ENCODE measurements around the gene TSC2.
"Not testable (repeated sequence)": the region's sequence is repeated elsewhere in the genome, so short reads cannot be mapped to it uniquely, and the experiment has no call there.

TSC2 gene

DNA sequence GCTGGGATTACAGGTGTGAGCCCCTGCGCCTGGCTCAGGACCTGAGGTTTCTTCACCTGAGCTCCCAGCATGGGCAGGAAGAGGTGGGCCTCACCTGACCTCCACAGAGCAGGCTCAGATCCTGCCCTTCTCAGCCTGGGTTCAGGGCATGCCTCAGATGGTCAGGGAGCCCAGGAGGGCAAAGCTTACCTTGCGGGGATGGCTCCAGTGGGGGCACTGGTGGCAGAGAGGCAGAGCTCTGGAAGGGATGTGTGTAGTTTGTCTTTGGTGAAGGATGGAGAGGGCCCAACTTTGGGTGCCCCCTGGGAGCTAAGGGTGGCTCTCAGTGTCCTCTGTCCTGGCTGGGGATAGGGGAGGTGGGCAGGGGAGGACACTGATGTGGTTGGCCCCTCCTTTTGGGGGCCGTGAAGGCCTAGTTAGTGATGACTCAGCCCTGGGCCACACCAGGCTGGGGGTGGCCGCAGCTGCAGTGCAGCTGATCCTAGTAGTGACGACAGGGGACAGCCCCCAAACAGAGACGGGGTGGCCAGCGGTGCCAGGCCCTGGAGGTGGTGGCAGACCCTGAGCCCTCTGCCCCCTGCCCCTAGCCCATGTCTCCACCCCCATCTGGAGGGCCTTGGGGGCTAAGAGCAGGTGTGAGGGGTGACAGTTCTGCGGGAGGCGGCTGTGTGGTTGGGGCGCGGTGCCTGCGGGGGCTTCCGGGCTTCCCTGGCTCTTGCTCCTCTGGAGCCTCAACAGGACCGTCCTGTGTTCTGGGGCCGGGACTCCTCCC, 15.3 kb upstream of the TSC2 start:
- no peak for DNase-seq

DNA sequence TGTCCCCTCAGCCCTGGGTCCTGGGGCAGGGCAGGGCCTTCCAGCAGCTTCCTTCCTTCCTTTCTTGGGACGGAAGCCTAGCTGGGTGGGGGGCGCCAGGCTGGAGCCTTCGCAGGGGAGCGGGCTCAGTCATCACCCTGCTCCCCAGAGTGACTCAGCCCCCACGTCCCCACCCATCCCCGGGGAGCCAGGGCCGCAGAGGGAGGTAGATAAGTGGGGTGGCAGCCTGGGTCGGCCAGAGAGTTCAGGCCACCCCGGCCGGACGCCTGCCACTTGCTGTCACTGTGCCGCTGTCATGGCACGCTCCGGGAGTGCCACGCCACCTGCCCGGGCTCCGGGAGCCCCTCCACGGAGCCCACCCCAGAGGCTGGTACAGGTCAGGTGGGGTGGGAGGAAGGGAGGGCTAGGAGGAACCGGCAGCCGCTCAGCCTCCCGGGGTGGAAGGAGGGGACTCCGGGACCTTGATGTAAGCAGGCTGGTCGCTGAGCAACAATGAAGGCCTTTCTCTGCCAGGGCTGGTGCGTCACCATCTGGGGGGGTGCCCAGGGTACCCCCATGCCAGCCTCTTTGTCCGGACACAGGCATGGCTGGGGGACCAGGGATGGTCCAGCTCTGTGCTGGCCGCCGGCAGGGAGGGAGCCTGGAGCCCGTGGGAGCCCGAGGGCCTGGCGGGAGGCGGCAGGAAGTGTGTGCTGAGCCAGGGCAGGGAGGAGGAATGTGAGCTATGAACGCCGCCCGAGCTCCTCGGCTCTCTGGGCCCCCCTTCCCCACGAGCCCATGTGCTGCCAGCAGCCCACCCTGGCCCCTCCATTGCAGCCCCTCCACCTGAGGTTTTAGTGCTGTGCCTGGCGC, 14.5 kb upstream of the TSC2 start:
- no peak for DNase-seq

DNA sequence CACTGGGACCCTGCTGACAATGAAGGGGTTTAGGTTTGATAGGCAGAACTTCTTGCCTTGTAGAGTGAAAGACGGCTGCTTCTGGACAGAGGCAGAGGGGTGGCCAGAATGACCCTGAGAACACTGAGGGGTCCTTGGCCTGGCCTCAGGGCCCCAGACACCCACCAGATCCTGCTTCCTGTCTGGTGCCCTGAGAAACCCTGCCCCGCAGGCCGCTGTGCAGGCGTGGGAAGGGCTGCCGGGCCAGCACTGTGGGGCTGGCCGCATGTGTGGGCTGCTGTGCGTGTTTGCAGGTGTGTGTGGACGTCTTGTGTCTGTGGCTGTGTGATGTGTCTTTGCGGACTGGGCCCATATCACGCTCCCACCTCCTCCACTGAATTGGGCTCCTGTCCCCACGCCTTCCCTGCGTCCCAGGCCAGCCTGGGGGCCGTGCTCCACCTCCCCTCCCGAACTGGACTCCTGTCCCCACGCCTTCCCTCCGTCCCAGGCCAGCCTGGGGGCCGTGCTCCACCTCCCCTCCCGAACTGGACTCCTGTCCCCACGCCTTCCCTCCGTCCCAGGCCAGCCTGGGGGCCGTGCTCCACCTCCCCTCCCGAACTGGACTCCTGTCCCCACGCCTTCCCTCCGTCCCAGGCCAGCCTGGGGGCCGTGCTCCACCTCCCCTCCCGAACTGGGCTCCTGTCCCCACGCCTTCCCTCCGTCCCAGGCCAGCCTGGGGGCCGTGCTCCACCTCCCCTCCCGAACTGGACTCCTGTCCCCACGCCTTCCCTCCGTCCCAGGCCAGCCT, 13.7 kb upstream of the TSC2 start:
- not testable (repeated sequence) for DNase-seq

DNA sequence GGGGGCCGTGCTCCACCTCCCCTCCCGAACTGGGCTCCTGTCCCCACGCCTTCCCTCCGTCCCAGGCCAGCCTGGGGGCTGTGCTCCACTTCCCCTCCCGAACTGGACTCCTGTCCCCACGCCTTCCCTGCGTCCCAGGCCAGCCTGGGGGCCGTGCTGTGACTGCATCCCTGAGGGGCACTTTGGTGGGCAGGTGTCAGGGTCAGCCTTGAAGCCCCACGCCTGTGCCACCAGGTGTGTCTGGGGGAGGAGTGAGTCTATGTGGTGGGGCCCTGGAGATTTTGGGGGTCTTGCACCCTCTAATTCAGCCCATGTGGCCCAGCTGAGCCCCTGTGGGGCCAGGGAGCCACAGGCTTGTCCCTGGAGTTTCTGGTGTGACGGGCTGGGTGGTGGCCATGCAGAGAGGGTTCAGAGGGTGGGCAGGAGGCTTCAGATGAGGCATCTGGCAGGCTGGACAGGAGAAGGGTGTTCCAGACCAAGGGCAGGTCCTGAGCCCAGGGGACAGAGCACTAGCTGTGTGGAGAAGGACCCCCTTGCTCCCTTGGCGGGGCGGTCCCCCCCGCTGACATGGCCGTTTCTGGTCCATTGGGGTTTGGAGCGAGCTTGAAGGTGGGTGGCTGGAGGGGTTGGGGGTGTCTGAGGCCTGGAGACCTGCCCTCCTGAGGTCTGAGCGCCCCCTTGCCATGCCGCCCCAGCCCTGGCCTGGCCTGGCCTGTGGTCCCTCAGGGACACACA, 12.9 kb upstream of the TSC2 start:
- no peak for DNase-seq

DNA sequence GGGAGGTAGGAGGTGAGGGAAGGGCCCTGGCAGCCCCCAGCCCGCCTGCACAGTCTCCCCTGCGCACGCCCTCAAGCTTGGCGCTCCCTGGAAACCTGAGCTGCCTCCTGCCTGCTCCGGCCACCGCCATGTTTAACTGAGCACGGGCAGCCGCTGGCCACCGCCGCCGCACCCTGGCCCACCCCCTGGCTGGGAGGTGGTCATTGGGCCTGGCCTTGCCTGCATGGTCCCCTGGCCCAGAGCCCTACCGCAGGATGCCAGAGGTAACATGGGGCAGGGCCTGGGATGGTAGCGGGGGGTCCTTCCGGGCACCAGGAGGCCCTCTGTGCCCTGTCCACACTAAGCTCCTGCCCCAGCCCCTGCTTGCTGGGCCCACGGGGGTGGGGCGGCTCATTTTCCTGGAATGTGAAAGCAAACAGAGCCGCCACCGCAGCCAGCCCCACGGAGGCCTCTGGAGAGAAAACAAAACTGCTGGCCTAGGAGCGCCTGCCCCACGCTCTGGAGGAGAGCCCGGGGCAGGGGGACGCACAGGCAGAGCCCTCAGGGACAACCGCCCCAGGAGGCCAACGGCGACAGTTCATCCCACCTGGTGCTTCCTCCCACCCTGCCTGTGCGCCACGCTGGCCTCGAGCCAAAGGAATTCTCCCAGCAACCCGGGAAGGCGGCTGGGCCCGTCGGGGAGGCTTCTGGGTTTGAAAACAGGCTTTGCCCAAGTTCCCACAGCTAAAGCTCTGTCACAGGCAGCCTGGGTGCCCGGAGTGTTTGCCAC, 12.2 kb upstream of the TSC2 start:
- DNase-seq, result no peak

DNA sequence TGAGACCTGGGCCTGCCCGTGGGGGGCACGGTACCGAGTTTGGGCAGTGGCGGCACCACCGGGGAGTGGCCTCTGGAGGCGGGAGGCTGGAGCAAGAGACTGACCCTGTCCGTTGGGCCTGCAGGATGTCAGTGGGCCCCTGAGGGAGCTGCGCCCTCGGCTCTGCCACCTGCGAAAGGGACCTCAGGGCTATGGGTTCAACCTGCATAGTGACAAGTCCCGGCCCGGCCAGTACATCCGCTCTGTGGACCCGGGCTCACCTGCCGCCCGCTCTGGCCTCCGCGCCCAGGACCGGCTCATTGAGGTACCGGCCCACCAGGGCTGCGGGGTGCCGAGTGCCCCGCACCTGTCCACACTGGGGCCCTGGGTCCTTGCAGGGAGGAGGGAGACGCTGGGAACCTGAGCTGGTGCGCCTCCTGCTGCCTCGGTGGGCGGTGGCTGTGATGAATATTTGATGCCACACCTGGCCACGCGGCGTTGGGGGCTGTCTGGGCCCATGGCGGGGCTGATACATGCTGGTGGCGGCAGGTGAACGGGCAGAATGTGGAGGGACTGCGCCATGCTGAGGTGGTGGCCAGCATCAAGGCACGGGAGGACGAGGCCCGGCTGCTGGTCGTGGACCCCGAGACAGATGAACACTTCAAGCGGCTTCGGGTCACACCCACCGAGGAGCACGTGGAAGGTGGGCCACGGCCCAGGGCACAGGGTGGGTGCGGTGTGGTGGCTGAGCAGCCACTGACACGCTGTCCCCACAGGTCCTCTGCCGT, 11.4 kb upstream of the TSC2 start:
- DNase-seq, result no peak

DNA sequence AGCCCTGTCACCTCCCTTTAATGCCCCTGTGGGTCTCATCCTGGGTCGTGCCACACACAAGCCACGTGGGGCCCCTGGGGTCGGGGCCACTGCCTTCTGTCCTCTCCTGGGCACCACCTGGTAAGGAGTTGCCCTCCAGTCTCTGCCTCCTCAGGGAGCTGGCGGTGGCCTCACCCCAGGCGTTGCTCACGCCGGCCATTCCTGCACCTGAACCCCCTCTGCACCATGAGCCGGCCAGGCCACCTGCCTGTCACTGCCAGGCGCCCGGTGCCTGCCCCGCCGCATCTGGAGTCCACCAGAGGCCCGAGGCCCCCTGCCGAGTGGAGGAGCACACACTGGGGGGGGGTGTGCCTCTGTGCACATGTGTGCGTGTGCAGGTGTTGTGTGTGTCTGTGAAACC, 10.7 kb upstream of the TSC2 start:
- no peak for DNase-seq

DNA sequence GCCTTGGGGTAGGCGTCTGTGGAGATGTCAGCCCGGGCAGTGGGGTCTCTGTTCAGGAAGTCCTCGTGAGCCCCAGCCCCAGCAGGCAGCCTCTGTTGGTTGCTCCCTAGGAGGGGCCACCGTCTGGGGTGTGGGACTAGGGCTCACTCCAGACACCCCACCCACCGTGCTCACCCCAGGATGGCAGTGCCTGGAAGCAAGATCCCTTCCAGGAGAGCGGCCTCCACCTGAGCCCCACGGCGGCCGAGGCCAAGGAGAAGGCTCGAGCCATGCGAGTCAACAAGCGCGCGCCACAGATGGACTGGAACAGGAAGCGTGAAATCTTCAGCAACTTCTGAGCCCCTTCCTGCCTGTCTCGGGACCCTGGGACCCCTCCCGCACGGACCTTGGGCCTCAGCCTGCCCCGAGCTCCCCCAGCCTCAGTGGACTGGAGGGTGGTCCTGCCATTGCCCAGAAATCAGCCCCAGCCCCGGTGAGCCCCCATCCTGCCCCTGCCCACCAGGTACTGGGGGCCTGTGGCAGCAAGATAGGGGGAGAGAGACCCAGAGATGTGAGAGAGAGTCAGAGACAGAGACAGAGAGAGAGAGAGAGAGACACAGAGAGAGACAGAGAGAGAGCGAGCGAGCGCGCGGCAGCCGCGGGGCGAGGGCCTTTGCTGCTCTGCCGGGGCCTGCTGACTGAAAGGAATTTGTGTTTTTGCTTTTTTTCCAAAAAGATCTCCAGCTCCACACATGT, 10.0 kb upstream of the TSC2 start:
- no peak for DNase-seq

DNA sequence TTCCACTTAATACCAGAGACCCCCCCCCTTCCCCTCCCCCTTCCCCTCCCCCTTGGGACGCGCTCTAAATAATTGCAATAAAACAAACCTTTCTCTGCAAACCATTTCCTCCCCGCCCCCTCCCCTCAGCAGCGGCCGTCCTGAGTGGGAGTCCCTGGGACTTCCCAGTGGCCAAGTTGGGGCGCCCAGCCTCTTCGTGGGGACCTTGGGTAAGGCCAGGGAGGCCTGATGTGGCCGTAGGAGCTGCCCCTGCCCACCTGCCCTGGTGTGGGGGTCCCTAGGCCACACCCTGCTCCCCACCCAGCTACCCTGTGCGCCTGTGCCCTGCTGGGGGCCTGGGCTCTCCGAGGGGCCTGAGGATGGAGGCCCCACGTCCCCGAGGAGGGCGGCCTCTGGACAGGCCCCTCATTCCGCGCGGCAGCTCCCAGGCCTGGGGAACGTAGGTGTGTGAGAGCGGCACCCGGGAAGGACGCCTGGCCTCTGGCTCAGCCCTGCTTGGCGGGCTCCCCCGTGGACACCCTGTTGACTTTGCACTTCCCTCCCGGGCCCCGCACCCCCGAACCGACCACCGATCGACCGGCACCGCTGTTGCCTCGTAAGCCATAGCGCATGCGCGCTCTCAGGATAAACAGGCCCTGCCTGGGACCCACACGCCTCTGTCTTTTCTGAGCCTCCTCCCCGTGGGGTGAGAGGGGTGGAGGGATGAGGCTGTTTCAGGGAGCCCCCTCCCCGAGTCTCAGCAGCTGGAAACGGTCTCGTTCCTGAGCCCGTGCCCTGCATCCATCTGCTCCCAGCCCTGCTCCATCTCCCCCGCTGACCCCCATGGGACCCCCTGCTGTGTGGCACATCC, 9.2 kb upstream of the TSC2 start:
- DNase-seq, result no peak

DNA sequence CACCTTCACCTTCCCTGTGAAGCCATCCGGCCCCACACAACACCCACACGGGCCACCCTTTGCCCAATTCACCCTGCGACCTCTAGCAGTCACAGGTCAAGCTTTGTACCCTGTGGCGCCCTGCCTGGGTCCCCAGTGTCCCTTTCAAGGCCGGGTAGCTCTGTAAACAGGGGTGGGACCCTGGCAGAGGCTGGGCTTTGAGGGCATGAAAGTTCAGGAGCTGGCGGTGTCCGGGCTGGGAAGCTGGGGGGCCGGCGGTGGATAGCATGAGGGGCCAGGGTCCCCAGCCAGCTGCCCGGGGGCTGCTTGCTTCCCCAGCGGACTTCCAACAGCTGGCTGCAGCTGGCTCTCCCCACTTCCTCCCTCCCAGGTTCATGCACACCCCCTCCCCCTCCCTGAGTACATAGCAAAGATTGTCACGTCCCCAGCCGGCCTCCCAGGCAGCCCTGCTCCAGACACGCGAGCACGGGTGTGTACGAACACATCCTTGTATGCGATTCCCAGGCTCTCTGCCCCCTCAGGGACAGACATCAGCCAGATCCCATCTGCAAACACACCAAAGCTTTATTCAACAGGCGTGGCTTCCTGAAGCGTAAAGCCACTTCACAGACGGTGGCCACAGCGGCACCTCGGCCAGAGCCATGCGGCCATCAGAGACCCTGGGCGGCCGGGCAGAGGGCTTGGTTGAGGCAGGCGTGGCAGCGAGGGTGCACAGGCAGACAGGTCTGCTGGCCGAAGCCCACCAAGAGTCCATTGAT, 8.3 kb upstream of the TSC2 start:
- DNase-seq, result no peak

DNA sequence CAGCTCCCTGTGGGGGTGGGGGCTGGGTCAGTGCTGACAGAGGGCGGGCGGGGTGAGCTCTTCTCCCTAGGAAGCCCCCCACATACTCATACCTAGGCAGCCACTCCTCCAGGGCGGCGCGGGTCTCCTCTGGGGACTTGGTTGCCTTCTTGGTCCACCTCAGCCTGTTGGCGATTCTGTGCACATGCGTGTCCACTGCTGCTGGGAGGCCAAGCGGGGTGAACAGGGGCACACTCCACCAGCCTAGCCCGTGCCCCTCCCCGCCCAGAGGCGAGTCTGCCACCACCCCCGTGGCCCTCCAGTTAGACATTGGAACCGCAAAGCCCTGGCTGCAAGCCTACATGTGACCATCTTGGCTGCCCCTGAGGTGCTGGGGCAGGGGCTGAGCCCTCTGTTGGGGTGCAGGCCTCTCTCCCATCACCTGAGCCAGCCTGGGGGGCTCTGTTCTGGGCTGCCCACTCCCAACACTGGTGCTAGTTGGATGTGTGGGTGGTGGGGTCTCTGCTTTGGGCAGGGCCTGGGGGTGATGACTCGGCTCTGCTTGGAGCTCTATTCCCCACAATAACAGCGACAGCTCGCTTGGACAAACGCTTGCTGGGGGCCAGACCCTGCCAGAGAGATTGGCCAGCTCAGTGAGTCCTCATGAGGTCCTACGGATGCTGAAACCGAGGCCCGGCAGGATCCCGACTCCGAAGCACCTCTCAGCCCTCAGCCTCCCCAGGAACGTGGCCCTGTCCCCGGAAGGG, 7.6 kb upstream of the TSC2 start:
- no peak for DNase-seq

DNA sequence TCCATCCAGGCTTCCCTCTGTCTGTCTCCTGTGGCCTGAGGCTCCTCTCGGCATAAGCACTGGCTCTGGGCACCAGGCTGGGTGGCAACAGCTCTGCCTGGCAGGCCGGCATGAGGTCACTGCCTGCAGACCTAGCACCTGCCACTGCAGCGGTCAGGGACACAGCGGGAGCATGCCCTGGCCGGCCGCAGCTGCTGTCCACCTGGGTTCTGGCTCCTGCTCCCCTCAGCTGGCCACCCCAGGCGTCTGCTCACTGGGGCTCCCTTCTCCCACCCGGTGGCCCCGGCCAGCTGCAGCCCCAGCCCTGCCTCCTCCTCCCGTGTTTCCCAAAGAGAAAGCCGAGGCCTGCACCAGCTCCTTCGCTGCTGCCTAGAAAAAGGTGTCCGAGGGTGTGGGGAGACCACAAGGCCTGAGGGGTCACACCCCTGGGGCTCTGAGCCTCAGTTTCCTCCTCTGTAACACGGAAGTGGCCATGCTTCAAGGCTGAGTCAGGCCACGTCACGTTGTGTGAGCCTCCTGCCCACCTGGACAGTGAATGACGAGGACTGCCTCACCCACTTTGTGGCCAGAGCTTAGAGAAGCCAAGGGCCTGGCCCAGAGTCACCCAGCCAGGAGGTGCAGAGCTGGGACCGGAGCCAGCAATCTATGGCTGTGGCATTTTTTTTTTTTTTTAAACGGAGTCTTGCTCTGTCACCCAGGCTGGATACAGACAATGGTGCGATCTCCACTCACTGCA, 6.8 kb upstream of the TSC2 start:
- DNase-seq, result no peak

DNA sequence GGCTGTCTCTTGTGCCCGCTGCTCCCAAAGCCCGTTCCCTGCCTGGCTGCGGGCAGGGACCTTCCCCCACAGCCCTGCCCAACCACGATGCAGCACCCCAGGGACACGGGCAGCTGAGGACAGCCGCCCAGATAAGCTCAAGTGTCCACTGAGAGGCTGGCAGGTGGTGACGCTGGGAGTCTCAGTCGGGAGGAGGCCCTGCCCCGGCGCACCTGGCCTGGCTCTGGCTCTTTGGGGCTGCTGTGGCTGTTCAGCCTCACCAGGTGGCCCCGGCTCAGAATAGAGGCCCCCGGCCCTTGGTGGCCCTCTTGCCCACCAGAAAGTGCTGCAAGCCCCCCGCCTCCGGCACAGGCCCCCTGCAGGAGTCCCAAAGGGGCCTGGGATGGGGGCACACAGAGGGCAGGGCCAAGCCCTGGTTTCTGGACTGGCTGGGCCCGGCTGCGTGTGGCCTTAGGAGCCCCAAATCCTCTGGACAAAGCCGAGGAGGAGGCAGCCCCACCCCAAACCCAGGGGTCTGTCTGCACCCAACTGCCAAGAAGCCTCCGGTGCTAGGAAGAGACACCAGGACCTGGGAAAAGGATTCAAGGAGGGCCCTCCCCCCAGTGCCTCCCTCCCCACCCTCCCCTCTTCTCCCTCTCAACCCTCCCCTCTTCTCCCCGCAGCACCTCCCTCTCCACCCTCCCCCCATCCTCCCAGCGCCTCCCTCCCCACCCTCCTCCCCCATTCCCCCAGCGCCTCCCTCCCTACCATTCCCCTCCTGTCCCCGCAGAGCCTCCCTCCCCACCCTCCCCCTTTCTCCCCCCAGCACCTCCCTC, 5.4 kb upstream of the TSC2 start:
- DNase-seq, result no peak

DNA sequence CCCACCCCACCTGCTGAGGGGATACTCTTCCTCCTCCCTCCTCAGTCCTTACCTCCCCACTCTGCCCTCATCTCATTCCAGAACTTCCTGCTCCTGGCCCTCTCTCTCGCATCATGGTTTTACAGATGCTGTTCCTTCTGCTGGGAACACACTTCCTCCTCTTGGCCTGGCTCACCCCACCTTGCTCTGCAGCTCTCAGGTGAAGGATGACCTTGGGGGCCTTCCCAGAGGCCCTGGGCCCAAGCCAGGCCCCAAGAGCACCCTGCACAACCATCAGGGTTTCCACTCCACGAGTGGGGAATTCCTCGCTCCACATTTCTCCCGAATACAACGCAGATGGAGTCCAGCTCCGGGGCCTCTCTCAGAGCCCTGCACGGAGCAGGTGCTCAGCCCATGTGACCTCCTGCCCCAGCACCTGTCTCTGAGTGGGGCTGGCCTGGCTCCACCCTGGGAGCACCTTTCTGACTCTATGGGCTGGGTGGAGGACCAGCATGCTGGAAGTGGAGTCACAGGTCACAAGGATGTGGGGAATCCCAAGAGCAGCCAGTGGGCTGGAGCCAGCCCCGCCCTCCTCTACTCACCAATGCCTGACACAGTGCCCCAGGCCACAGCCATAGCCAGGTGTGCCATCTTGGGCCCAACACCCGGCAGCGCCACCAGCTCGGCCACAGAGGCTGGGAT, 4.7 kb upstream of the TSC2 start:
- DNase-seq, result no peak

DNA sequence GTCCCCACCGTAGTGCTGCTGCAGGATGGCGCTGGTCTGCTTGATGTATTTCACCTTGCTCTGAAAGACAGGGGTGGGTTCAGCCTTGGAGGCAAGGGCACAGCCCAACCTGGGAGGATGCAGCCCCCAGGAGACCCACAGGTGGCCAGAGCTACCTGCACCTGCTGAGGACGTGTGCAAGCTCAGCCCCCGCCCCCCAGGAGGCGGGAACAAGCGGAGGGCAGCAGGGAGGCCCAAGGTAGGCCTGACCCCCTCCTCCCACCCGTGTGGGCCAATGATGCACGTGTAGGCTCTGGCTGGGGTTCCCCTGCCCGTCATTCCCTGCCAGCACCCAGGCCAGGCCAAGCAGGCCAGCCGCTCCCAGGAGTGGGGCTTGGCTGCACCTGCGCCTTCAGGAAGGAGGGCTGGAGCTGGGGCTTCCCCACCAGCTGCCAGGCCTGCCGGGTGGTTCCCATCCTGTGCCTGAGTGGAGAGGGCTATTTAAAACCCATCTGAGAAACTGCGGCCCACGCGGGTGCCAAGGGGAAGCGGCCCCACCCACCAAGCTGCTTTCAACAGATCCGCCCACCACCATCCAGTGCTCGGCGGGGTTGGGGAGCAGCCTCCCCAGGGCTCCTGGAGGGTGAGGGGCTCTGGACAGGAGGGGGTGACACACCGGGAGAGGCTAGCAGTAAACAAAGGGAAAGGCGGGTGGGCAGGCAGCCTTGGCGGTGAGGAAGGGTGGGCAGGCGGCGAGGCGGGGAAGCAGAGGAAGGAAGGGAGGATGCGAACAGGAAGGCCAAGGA, 3.9 kb upstream of the TSC2 start:
- DNase-seq, result no peak
